ENCODE measurements around the gene NRTN. TPM values are rescaled to one million over a fixed set of nuclear protein-coding genes. Genes with fewer than 3 reads are reported as not detected.
"Not testable (repeated sequence)": the region's sequence is repeated elsewhere in the genome, so short reads cannot be mapped to it uniquely, and the experiment has no call there.

Gene NRTN
- total and polyA plus RNA-seq, 2 donors, result 1.7 to 4.0 TPM

- WGBS, result 70% methylated on average over 5 of the region's 5 CpGs
- H3K9me3 ChIP-seq (ENCODE audit: control insufficient read depth in 2 of 2, insufficient read depth in 1 of 2, low read length in 1 of 2), result no peaks in the 10 kb centered on the region
- H3K4me3 ChIP-seq (ENCODE audit: low read length in 2 of 2), result no peak overlapping the region
- no peaks in the 10 kb centered on the region for H3K36me3 ChIP-seq (ENCODE audit: control insufficient read depth in 2 of 2, insufficient read depth in 2 of 2, low read length in 1 of 2)
- peaks cover 0 to 6% of the 10 kb centered on the region in 2 donors for H3K4me1 ChIP-seq (ENCODE audit: control insufficient read depth in 2 of 2, insufficient read depth in 2 of 2, low read length in 2 of 2)
- no peak overlapping the region for H3K27ac ChIP-seq (ENCODE audit: low read depth in 1 of 2, low read length in 1 of 2)
- no peaks in the 10 kb centered on the region for H3K27me3 ChIP-seq (ENCODE audit: control insufficient read depth in 2 of 2, insufficient read depth in 1 of 2, low read length in 1 of 2)
- DNase-seq (ENCODE audit: low read depth in 6 of 9, low spot score in 9 of 9), result no peak
Observed at GRCh38 chr19:5850743-5851293, 46.0 kb downstream of the NRTN start.

DNA sequence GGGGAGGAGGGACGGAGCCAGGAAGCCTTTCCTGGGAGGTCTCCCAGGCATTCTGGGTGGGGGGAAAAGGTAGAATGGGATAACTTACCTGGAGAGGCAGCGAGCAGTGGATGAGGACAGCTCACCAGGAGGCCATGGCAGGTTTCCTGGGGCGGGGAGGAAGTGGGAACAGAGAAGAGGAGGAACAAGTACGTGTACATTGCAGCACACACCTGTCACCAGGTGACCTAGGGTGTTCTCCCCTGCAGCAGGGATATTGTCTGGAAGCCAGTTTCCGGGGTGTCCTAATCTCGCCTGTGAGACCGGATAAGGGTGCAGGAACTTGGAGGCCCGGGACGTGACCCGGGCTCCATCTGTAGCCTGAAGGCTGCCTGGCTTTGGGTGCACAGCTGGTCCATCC lies 46.4 kb downstream of the NRTN start, which contains the start of gene FUT3:
Gene FUT3, minus strand, starts transcription at position 148 of the 400 bp plus-strand sequence.
- no peak for DNase-seq (ENCODE audit: low read depth in 6 of 9, low spot score in 9 of 9)
- WGBS, result 91% methylated on average over 10 of the region's 10 CpGs
- no peak within 1 kb of the TSS for H3K27ac ChIP-seq (ENCODE audit: low read depth in 1 of 2, low read length in 1 of 2)
- no peaks in the 10 kb centered on the region for H3K9me3 ChIP-seq (ENCODE audit: control insufficient read depth in 2 of 2, insufficient read depth in 1 of 2, low read length in 1 of 2)
- peaks cover 0 to 1% of the 10 kb centered on the region in 2 donors for H3K27me3 ChIP-seq (ENCODE audit: control insufficient read depth in 2 of 2, insufficient read depth in 1 of 2, low read length in 1 of 2)
- H3K4me3 ChIP-seq (ENCODE audit: low read length in 2 of 2), result no peak within 1 kb of the TSS
- no peaks in the 10 kb centered on the region for H3K36me3 ChIP-seq (ENCODE audit: control insufficient read depth in 2 of 2, insufficient read depth in 2 of 2, low read length in 1 of 2)
- H3K4me1 ChIP-seq (ENCODE audit: control insufficient read depth in 2 of 2, insufficient read depth in 2 of 2, low read length in 2 of 2), result peaks cover 0 to 6% of the 10 kb centered on the region in 2 donors

DNA sequence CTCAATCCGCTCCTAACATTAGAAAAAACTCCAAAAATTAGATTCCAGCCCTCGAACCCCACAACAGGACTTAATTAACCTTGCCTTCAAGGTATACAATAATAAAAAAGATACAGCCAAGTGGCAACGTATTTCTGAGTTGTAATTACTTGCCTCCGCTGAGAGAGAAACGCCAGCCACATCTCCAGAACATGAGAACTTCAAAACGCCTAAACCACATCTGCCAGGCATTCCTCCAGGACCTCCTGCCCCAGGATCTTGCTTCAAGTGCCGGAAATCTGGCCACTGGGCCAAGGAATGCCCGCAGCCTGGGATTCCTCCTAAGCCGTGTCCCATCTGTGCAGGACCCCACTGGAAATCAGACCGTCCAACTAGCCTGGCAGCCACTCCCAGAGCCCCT lies 49.3 kb downstream of the NRTN start:
- not testable (repeated sequence) for H3K4me1 ChIP-seq (ENCODE audit: control insufficient read depth in 2 of 2, insufficient read depth in 2 of 2, low read length in 2 of 2); DNase-seq (ENCODE audit: low read depth in 6 of 9, low spot score in 9 of 9); H3K4me3 ChIP-seq (ENCODE audit: low read length in 2 of 2); H3K9me3 ChIP-seq (ENCODE audit: control insufficient read depth in 2 of 2, insufficient read depth in 1 of 2, low read length in 1 of 2); H3K36me3 ChIP-seq (ENCODE audit: control insufficient read depth in 2 of 2, insufficient read depth in 2 of 2, low read length in 1 of 2); H3K27me3 ChIP-seq (ENCODE audit: control insufficient read depth in 2 of 2, insufficient read depth in 1 of 2, low read length in 1 of 2); H3K27ac ChIP-seq (ENCODE audit: low read depth in 1 of 2, low read length in 1 of 2)
- 90% methylated on average over 10 of the region's 10 CpGs for WGBS

- H3K9me3 ChIP-seq (ENCODE audit: control insufficient read depth in 2 of 2, insufficient read depth in 1 of 2, low read length in 1 of 2); H3K4me3 ChIP-seq (ENCODE audit: low read length in 2 of 2); H3K27me3 ChIP-seq (ENCODE audit: control insufficient read depth in 2 of 2, insufficient read depth in 1 of 2, low read length in 1 of 2); H3K36me3 ChIP-seq (ENCODE audit: control insufficient read depth in 2 of 2, insufficient read depth in 2 of 2, low read length in 1 of 2); H3K27ac ChIP-seq (ENCODE audit: low read depth in 1 of 2, low read length in 1 of 2); DNase-seq (ENCODE audit: low read depth in 6 of 9, low spot score in 9 of 9); H3K4me1 ChIP-seq (ENCODE audit: control insufficient read depth in 2 of 2, insufficient read depth in 2 of 2, low read length in 2 of 2): not testable (repeated sequence)
- 99% methylated on average over 9 of the region's 9 CpGs for WGBS
Observed at GRCh38 chr19:5855151-5855550, 50.3 kb downstream of the NRTN start.

DNA sequence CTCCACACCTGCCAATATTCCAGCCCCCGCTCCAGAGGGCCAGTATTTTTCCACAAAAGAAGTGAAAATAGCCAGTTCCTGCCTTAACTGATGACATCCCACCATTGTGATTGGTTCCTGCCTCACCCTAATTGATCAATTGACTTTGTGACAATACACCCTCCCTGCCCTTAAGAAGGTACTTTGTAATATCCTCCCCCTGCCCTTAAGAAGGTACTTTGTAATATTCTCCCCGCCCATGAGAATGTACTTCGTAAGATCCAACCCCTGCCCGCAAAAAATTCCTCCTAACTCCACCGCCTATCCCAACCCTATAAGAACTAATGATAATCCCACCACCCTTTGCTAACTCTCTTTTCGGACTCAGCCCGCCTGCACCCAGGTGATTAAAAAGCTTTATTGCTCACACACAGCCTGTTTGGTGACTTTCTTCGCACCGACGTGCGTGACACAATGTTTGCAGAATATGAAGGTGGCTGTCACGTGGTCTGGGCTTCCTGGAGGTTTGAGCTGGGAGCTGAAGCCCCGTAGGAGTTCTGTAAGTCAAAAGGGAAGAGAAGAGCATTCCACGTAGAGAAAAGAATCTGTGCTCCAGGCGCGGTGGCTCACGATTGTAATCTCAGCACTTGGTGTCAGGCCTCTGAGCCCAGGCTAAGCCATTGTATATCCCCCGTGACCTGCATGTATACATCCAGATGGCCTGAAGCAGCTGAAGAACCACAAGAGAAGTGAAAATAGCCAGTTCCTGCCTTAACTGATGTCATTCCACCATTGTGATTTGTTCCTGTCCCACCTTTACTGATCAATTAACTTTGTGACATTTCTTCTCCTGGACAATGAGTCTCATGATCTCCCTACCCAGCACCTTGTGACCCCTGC lies 52.6 kb downstream of the NRTN start:
- DNase-seq (ENCODE audit: low read depth in 6 of 9, low spot score in 9 of 9), result no peak
- Histone ChIP-seq H3K27ac (ENCODE audit: low read depth in 1 of 2, low read length in 1 of 2) (no peak overlapping the region), H3K4me3 (ENCODE audit: low read length in 2 of 2) (no peak overlapping the region), H3K27me3 (ENCODE audit: control insufficient read depth in 2 of 2, insufficient read depth in 1 of 2, low read length in 1 of 2) (peaks cover 0 to 2% of the 10 kb centered on the region in 2 donors), H3K4me1 (ENCODE audit: control insufficient read depth in 2 of 2, insufficient read depth in 2 of 2, low read length in 2 of 2) (no peaks in the 10 kb centered on the region), H3K9me3 (ENCODE audit: control insufficient read depth in 2 of 2, insufficient read depth in 1 of 2, low read length in 1 of 2) (no peaks in the 10 kb centered on the region), H3K36me3 (ENCODE audit: control insufficient read depth in 2 of 2, insufficient read depth in 2 of 2, low read length in 1 of 2) (no peaks in the 10 kb centered on the region)
- WGBS, result 96% methylated on average over 18 of the region's 18 CpGs

- 77% methylated on average over 11 of the region's 11 CpGs for WGBS
Observed at GRCh38 chr19:5863030-5863665, 58.3 kb downstream of the NRTN start.

DNA sequence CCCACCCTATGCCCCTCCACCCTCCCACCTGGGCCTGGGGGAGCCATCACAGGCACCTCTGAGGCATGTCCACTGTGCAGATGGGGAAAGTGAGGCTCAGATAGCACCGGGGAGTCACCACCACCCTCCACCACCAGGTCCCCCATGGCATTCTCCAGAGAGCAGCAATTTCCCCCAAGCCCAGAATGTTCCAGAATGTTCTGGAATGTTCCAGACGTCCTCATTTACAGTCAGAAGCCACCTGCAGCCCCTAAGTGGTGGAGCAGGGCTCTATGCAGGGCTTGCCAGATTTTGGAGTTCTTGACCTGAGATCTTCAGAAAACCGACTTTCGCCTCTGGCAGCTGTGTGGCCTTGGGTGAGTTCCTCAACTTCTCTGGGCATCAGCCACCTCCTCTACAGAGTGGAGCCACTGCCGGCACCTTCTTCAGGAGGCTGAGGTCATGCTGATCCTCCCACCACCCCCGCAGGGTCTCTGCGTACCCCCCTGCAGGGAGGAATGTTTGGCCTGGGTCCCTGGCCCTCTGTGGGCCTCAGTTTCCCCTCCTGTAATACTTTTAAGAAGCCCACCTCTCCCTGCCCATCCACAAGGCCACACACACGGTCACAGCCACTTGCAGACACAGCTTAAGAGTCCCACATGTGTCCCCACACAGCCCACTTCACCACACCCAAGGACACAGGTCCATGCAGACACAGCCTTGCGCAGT lies 59.3 kb downstream of the NRTN start:
- Histone ChIP-seq H3K9me3 (ENCODE audit: control insufficient read depth in 2 of 2, insufficient read depth in 1 of 2, low read length in 1 of 2) (no peaks in the 10 kb centered on the region), H3K27me3 (ENCODE audit: control insufficient read depth in 2 of 2, insufficient read depth in 1 of 2, low read length in 1 of 2) (no peaks in the 10 kb centered on the region), H3K4me1 (ENCODE audit: control insufficient read depth in 2 of 2, insufficient read depth in 2 of 2, low read length in 2 of 2) (no peaks in the 10 kb centered on the region), H3K4me3 (ENCODE audit: low read length in 2 of 2) (no peak overlapping the region), H3K36me3 (ENCODE audit: control insufficient read depth in 2 of 2, insufficient read depth in 2 of 2, low read length in 1 of 2) (no peaks in the 10 kb centered on the region), H3K27ac (ENCODE audit: low read depth in 1 of 2, low read length in 1 of 2) (no peak overlapping the region)
- 91% methylated on average over 9 of the region's 9 CpGs for WGBS
- no peak for DNase-seq (ENCODE audit: low read depth in 6 of 9, low spot score in 9 of 9)

More at GRCh38 chr19:5863030-5863665, 58.3 kb downstream of the NRTN start:
- H3K27ac ChIP-seq (ENCODE audit: low read depth in 1 of 2, low read length in 1 of 2), result no peak overlapping the region
- DNase-seq (ENCODE audit: low read depth in 6 of 9, low spot score in 9 of 9), result no peak
- H3K36me3 ChIP-seq (ENCODE audit: control insufficient read depth in 2 of 2, insufficient read depth in 2 of 2, low read length in 1 of 2), result no peaks in the 10 kb centered on the region
- H3K4me1 ChIP-seq (ENCODE audit: control insufficient read depth in 2 of 2, insufficient read depth in 2 of 2, low read length in 2 of 2), result no peaks in the 10 kb centered on the region
- H3K27me3 ChIP-seq (ENCODE audit: control insufficient read depth in 2 of 2, insufficient read depth in 1 of 2, low read length in 1 of 2), result no peaks in the 10 kb centered on the region
- H3K9me3 ChIP-seq (ENCODE audit: control insufficient read depth in 2 of 2, insufficient read depth in 1 of 2, low read length in 1 of 2), result no peaks in the 10 kb centered on the region
- no peak overlapping the region for H3K4me3 ChIP-seq (ENCODE audit: low read length in 2 of 2)

DNA sequence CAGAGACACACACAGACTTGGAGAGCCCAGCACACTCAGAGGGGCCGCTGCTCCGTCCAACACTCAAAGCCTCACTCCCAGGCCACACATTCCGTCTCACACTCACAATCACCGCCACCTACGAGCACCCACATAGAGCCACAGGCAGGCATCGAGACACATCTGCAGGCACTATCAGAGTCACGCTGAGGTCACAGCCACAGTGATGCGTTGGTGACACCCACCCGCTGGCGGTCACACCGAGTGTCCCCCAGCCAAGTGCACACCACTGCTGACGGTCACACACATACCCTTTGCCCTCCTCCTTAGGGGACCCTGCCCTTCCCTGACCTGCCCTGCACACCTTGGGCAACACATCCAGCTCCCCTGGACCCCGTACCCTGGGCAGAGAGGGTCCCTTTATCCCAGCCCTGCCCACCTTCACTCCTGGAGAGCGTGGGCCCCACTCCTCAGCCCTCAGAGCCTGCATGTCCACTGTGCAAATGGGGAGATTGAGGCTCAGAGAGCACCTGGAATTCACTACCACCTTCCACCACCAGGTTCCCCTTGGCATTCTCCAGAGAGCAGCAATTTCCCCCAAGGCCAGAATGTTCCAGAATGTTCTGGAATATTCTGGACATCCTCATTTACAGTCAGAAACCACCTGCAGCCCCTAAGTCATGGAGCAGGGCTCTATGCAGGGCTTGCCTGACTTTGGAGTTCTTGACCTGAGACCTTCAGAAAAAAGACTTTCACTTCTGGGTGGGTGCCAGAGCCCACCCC lies 60.0 kb downstream of the NRTN start:
- no peaks in the 10 kb centered on the region for H3K36me3 ChIP-seq (ENCODE audit: control insufficient read depth in 2 of 2, insufficient read depth in 2 of 2, low read length in 1 of 2)
- H3K4me1 ChIP-seq (ENCODE audit: control insufficient read depth in 2 of 2, insufficient read depth in 2 of 2, low read length in 2 of 2), result no peaks in the 10 kb centered on the region
- H3K4me3 ChIP-seq (ENCODE audit: low read length in 2 of 2), result no peak overlapping the region
- H3K9me3 ChIP-seq (ENCODE audit: control insufficient read depth in 2 of 2, insufficient read depth in 1 of 2, low read length in 1 of 2), result no peaks in the 10 kb centered on the region
- peak in 1 of 9 donors; percentile 6 for DNase-seq (ENCODE audit: low read depth in 6 of 9, low spot score in 9 of 9)
- no peaks in the 10 kb centered on the region for H3K27me3 ChIP-seq (ENCODE audit: control insufficient read depth in 2 of 2, insufficient read depth in 1 of 2, low read length in 1 of 2)
- WGBS, result 94% methylated on average over 14 of the region's 14 CpGs
- H3K27ac ChIP-seq (ENCODE audit: low read depth in 1 of 2, low read length in 1 of 2), result no peak overlapping the region
